Measurements from ENCODE around the gene COLGALT1.

The COLGALT1 gene

DNA sequence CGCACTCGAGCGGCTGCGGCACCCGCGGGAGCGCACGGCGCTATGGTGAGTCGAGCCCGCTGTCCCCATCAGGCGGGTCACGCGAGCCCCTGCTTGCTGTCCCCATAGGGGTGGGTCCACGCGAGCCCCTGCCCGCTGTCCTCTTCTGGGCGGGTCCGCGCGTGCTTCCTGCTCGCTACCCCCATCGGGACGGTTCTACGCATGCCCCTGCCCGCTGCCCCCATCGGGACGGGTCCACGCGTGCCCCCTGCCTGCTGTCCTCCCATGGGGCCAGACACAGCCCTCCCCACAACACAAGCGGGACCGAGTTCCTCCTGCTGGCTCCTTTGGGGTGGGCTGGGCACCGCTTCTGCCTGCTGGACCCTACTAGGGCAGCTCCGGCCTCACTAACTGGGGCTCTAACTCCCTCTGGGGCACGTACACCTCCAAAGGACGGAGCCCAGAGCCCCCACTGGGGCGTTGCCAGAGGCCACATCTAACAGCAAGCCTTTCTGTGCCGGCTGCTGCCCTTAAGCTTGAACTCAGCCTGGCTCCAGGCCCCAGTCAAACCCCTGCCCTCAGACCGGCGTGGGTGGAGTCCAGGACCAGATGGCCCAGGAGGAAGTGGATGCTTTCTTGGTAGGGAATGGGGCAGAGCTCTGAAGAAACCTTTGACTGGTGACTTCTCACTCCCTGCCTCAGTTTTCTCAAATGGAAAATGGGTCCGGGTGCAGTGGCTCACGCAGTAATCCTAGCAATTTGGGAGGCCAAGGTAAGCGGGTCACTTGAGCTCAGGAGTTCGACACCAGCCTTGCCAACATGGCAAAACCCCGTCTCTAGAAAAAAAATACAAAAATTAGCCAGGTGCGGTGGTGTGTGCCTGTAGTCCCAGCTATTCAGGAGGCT lies 722 bp downstream of the COLGALT1 start:
- TF ChIP-seq, protein P1, sequence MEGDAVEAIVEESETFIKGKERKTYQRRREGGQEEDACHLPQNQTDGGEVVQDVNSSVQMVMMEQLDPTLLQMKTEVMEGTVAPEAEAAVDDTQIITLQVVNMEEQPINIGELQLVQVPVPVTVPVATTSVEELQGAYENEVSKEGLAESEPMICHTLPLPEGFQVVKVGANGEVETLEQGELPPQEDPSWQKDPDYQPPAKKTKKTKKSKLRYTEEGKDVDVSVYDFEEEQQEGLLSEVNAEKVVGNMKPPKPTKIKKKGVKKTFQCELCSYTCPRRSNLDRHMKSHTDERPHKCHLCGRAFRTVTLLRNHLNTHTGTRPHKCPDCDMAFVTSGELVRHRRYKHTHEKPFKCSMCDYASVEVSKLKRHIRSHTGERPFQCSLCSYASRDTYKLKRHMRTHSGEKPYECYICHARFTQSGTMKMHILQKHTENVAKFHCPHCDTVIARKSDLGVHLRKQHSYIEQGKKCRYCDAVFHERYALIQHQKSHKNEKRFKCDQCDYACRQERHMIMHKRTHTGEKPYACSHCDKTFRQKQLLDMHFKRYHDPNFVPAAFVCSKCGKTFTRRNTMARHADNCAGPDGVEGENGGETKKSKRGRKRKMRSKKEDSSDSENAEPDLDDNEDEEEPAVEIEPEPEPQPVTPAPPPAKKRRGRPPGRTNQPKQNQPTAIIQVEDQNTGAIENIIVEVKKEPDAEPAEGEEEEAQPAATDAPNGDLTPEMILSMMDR (IDR thresholded peaks at IDR 0.05; ENCODE audit: low read depth, low read length, poor library complexity, severe bottlenecking) = peak; percentile 17
- no peak for TF ChIP-seq EZH2phosphoT487 (IDR thresholded peaks at IDR 0.05; ENCODE audit: borderline replicate concordance, low read length)

DNA sequence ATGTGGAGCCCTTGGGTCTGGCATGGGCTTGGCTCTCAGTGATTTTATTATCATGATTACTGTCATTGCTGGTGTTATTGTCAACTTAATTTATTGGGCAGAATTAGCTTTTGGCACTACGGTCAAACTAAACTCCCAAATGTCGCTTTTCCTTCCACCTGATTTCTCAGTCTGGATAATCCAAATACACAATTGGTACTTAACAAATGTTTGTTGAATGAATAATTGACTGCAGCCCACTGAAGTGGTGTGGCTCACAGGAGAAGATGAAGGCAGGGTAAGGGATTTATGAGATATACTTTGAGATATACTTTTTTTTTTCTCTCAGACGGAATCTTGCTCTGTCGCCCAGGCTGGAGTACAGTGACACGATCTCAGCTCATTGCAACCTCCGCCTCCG lies 1.5 kb downstream of the COLGALT1 start:
- TF ChIP-seq, protein P1 (IDR thresholded peaks at IDR 0.05; ENCODE audit: low read depth, low read length, poor library complexity, severe bottlenecking) = no peak
- no peak for TF ChIP-seq EZH2phosphoT487 (IDR thresholded peaks at IDR 0.05; ENCODE audit: borderline replicate concordance, low read length)
- no peak overlapping the region for H3K27ac ChIP-seq (ENCODE audit: low read depth, low read length)

More for the DNA sequence above, 722 bp downstream of the COLGALT1 start:
- Histone ChIP-seq H3F3A (ENCODE audit: control insufficient read depth, insufficient read depth) (peaks cover 12% of the 10 kb centered on the region), H3K9me2 (replicated peaks; ENCODE audit: control insufficient read depth, low read length) (no peaks in the 10 kb centered on the region), H3K4me1 (ENCODE audit: control insufficient read depth, low read length) (peaks cover 21% of the 10 kb centered on the region), H3K27ac (ENCODE audit: low read depth, low read length) (peak overlapping the region; percentile 55), H3K9me3 (ENCODE audit: control insufficient read depth, insufficient read depth, low read length) (no peaks in the 10 kb centered on the region), H4K20me1 (ENCODE audit: control insufficient read depth, insufficient read depth, low read depth, low read length) (no peaks in the 10 kb centered on the region), H3K4me3 (ENCODE audit: low read length) (peak overlapping the region; percentile 96), H3K27me3 (ENCODE audit: control insufficient read depth, low read length) (no peaks in the 10 kb centered on the region), H3K36me3 (ENCODE audit: control insufficient read depth, low read length) (peaks cover 39% of the 10 kb centered on the region), H3K79me2 (ENCODE audit: control insufficient read depth, low read length) (peaks cover 38% of the 10 kb centered on the region), H3K4me2 (ENCODE audit: low read length) (peak overlapping the region; percentile 88)

DNA sequence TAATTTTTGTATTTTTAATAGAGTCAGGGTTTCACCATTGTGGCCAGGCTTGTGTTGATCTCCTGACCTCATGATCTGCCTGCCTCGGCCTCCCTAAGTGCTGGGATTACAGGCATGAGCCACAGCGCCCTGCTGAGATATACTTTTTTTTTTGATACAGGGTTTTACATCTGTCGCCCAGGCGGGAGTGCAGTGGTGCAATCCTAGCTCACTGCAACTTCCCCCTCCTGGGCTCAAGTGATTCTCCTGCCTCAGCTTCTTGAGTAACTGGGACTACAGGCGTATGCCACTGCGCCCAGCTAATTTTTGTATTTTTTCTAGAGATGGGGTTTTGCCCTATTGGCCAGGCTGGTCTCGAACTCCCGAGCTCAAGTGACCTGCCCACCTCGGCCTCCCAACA lies 2.0 kb downstream of the COLGALT1 start:
- Histone ChIP-seq H3K4me2 (ENCODE audit: low read length) (peak overlapping the region; percentile 88), H3K36me3 (ENCODE audit: control insufficient read depth, low read length) (peaks cover 46% of the 10 kb centered on the region), H3F3A (ENCODE audit: control insufficient read depth, insufficient read depth) (peaks cover 9% of the 10 kb centered on the region), H3K79me2 (ENCODE audit: control insufficient read depth, low read length) (peaks cover 42% of the 10 kb centered on the region), H3K4me3 (ENCODE audit: low read length) (no peak overlapping the region), H3K27ac (ENCODE audit: low read depth, low read length) (no peak overlapping the region), H3K9me3 (ENCODE audit: control insufficient read depth, insufficient read depth, low read length) (no peaks in the 10 kb centered on the region), H3K9me2 (replicated peaks; ENCODE audit: control insufficient read depth, low read length) (no peaks in the 10 kb centered on the region), H4K20me1 (ENCODE audit: control insufficient read depth, insufficient read depth, low read depth, low read length) (no peaks in the 10 kb centered on the region), H3K27me3 (ENCODE audit: control insufficient read depth, low read length) (no peaks in the 10 kb centered on the region), H3K4me1 (ENCODE audit: control insufficient read depth, low read length) (peaks cover 21% of the 10 kb centered on the region)
- no peak for TF ChIP-seq EZH2phosphoT487 (IDR thresholded peaks at IDR 0.05; ENCODE audit: borderline replicate concordance, low read length)

More for the DNA sequence above, 1.5 kb downstream of the COLGALT1 start:
- no peaks in the 10 kb centered on the region for H4K20me1 ChIP-seq (ENCODE audit: control insufficient read depth, insufficient read depth, low read depth, low read length)
- peaks cover 40% of the 10 kb centered on the region for H3K79me2 ChIP-seq (ENCODE audit: control insufficient read depth, low read length)
- peaks cover 44% of the 10 kb centered on the region for H3K36me3 ChIP-seq (ENCODE audit: control insufficient read depth, low read length)
- peaks cover 21% of the 10 kb centered on the region for H3K4me1 ChIP-seq (ENCODE audit: control insufficient read depth, low read length)
- peak overlapping the region; percentile 96 for H3K4me3 ChIP-seq (ENCODE audit: low read length)
- H3K4me2 ChIP-seq (ENCODE audit: low read length) = peak overlapping the region; percentile 88
- H3K27me3 ChIP-seq (ENCODE audit: control insufficient read depth, low read length) = no peaks in the 10 kb centered on the region
- no peaks in the 10 kb centered on the region for H3K9me2 ChIP-seq (replicated peaks; ENCODE audit: control insufficient read depth, low read length)
- H3K9me3 ChIP-seq (ENCODE audit: control insufficient read depth, insufficient read depth, low read length) = no peaks in the 10 kb centered on the region
- peaks cover 12% of the 10 kb centered on the region for H3F3A ChIP-seq (ENCODE audit: control insufficient read depth, insufficient read depth)

DNA sequence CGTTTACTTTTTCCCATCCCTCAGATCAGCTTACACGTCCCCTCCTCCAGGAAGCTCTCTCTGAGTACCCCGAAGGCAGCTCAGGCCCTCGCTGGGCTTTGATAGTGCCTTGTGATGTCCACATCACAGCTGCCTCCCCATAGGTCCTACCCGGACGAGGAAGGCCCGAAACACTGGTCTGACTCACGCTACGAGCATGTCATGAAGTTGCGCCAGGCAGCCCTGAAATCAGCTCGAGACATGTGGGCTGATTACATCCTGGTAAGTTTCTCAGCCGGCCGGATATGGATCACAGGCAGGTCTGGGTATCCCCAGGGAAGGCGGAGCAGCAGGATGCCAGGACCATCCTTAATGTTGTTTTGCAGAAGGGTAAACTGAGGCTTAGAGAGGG lies 4.8 kb downstream of the COLGALT1 start:
- Histone ChIP-seq H3K27me3 (ENCODE audit: control insufficient read depth, low read length) (no peaks in the 10 kb centered on the region), H3K9me3 (ENCODE audit: control insufficient read depth, insufficient read depth, low read length) (no peaks in the 10 kb centered on the region), H3F3A (ENCODE audit: control insufficient read depth, insufficient read depth) (no peaks in the 10 kb centered on the region), H3K27ac (ENCODE audit: low read depth, low read length) (no peak overlapping the region), H3K4me1 (ENCODE audit: control insufficient read depth, low read length) (peaks cover 11% of the 10 kb centered on the region), H3K36me3 (ENCODE audit: control insufficient read depth, low read length) (peaks cover 62% of the 10 kb centered on the region), H3K79me2 (ENCODE audit: control insufficient read depth, low read length) (peaks cover 49% of the 10 kb centered on the region), H3K4me3 (ENCODE audit: low read length) (no peak overlapping the region), H3K4me2 (ENCODE audit: low read length) (no peak overlapping the region), H4K20me1 (ENCODE audit: control insufficient read depth, insufficient read depth, low read depth, low read length) (no peaks in the 10 kb centered on the region), H3K9me2 (replicated peaks; ENCODE audit: control insufficient read depth, low read length) (no peaks in the 10 kb centered on the region)
- TF ChIP-seq, protein P1 (IDR thresholded peaks at IDR 0.05; ENCODE audit: low read depth, low read length, poor library complexity, severe bottlenecking) = no peak
- no peak for TF ChIP-seq EZH2phosphoT487 (IDR thresholded peaks at IDR 0.05; ENCODE audit: borderline replicate concordance, low read length)
